GM21619 (cell line): Measurements from ENCODE around the gene CRACDL.

Experiments
- ATAC-seq: cut with Tn5 transposase; IDR thresholded peaks from one replicate; pipeline ENCODE4 v1.9.1; 2021; ENCODE audit not compliant: unreplicated experiment

Gene CRACDL

GRCh38 chr2:98805412-98806171 lies 130.4 kb downstream of the CRACDL start:
- ATAC-seq: no peak

DNA sequence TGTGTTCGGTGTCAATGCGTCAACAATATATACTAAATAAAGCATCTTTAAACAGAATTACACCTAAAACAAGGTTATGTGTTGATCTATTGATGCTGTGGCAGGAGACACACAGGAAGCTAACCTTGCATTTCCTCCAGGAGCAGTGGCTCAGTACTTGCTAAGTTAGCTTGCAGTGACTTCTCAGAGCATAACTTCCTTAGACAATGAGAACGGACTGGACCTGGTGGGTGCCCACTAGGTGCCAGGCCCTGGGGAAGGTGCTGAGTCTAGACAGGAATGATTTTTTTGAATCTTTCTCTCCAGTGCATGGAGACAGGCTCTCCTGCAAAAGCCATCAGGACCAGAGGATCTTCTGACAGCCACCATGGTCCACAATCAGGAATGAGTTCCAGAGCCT lies 131.3 kb downstream of the CRACDL start:
- ATAC-seq: no peak

- ATAC-seq: no peak
These were observed 131.8 kb downstream of the CRACDL start for GRCh38 chr2:98804265-98804650.

- no peak for ATAC-seq
These were observed 132.4 kb downstream of the CRACDL start for GRCh38 chr2:98803405-98804264.

DNA sequence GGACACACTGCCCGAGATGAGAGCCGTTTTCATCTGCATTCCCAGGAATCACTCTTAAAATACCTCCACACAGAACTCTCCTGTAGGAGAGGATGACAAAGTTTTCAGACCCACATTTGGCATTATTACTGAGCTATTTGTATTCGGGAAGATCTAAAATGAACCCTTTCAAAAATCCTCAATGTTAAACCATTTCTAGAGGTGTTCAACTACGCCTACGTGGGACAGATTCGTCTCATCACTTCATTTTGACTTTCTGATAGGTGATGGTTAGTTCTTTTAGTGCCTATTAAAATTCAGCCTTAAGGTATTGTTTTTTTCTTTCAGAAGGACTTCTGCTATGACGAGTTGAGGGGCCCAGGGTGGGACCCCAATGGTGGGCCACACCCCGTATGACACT lies 133.7 kb downstream of the CRACDL start:
- no peak for ATAC-seq

- no peak for ATAC-seq
These were observed 134.1 kb downstream of the CRACDL start for GRCh38 chr2:98801921-98802321.

DNA sequence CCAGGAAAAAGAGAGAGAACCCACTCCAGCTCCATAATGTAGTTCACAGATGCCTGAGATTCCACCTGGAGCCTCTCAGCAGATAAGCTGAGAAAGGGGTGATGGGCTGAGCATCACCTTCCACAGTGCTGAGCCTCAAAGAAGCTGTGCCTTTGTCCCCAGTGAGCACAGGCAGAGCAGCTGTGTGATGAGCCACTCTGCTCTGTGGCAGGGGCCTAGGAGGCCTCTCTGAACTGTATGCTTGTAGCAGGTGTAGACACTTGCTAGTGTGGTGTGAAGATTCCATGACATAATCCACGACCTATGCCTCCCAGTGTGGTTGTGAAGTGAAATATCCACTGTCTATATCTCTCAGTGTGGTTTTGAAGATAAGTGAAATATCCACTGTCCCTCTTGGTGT lies 134.7 kb downstream of the CRACDL start:
- no peak for ATAC-seq

DNA sequence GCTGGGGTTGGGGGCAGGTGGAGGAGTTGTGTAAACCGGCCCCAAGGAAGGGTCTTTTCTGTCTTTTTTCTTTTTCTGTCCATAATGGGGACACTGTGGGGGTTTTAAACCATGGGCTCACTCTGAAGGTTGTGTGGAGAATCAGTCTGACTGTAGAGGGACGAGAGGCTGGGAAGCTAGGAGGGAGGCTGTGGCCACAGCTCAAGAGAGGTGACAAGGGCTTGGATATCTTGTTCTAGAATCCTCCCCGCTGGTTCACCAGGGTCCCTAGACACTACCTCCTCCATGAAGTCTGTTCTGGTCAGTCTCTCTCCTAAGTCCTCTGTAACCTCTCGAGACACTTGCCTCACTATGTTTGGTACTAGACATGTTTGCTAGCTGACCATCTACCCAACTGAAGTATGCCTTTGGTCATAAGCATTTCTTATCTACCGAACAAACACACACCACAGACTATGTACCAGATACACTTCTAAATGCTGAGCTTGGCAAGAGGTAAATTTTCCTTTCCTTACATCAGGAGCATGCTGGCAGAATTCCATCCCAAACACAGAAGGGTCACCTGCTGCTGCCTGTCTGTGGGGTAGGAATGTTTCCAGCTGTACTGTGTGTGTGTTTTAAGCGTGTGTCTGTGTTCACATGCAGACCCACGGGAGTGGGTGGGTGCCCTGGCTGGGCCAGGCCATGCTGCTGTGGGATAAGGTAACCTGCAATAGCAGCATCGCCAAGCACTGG lies 135.5 kb downstream of the CRACDL start:
- no peak for ATAC-seq

DNA sequence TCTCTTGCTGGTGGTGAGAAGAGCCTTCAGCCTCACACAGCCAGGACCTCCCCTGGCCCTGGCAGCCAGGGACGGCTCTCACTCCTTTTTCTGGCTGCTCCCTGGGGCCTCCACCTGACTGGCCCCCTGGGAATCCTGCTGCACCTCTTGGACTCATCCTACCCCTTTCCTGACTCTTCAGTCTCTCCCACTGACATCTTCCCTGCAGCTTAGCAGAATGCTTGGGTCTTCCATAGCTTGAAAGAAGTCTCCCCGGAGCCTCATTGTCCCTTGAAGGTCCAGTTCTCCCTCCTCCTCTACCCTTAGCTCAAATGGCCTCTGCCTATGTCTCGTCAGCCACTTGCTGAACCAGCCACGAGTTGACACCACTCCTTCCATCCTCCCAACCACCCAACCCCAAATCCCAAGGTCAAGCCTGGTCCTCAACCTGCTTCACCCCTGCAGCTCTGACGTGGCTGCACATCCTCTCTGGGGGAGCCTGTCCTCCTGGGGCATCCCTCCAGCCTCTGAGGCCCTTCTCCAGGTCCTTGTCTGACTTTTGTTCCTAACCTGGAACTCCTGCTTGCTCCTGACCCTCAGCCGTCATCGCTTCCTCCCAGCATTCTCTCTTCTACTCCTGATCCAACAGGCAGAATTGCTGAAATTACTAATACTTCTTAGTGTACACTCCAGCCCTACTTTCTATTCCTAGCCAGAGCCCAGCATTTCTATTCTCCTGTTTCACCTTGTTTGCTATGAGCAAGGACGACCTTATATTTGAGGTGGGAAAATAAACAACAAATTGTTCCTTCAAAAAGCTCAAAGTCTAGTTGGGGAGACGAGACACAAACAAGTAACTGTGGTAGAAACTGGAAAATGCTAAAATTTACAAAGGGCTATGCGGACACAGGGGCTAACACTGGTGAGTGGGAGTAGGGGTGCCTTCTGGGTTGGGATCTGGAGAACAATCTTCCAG lies 136.4 kb downstream of the CRACDL start:
- no peak for ATAC-seq

DNA sequence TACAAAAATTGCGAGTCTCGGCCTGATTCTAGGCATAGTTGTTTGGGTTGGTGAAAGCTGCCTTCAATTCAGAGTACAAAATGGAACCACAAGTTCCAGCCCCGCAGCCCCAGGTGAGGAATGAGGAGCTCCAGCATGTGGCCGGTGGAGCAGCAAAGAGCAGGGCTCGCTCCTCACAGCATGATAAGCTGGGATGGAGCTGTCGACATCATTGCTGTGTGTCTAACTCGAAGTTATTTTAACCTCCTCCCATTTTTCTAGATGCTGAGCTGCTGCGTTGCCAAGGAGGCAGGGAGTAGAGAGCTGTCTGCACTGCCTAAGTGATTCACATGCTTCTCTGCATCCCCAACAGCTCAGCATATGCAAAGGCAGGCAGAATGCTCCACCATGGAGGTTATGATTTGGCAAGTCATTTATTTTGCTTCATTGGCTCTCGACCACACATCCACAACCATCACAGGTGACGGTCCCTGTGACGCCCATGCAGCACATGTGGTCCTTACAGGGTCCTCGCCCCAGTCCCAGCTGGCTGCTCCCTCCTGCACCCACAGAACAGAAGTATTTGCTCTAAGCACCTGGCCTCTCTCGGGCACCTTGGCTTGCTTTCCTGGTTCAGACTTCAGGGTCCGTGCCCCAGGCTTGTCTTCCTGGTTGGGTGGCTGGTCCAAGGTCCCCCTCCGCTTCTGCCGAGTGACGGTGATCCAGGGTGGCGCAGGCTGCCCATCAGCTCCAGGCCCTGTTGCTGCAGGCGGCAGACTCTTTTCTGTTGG lies 139.1 kb downstream of the CRACDL start:
- no peak for ATAC-seq

GRCh38 chr2:98795891-98796676 lies 139.9 kb downstream of the CRACDL start:
- ATAC-seq: no peak

DNA sequence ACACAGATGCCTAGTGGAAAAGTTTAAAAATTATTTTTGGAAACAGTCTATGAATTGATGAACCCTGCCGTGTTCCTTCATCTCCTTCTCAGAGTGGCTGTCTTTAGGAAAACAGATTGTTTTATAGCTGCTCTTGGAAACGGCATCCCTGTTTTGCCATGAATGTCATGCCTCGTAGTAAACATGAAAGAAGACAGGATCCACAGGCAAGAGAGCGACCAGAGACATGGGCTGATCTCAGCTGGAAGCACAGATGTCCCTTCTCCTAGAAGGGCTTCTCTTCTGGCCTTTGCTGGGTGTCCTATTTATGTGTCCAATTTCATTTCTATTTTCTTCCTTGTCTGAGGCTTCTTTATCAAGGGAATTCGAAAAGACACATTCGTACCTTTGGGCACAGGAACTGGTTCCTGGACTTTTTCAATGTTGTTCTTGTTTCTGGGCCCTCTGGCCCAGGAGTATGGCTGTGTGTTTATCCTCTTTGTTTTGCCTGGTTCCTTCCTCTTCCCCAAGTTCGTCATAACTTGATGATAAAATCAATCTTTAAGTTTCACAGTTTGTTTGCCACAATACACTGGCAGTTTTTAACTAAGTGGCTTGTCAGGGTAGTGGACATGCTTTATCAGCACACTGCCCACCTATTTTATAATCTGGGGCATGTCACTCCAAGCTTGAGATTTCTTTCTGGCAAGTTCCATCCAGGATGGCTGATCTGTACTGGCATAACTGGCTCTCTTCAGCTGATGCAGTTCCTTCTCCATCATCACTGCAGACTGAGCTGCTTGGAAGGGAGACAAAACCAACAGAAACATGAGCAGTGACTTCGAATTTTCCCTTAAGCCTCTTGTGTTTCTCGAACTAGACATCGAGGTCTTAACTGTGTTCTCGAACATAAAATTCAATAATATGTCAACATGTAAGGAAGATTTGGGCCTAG lies 141.9 kb downstream of the CRACDL start:
- no peak for ATAC-seq

DNA sequence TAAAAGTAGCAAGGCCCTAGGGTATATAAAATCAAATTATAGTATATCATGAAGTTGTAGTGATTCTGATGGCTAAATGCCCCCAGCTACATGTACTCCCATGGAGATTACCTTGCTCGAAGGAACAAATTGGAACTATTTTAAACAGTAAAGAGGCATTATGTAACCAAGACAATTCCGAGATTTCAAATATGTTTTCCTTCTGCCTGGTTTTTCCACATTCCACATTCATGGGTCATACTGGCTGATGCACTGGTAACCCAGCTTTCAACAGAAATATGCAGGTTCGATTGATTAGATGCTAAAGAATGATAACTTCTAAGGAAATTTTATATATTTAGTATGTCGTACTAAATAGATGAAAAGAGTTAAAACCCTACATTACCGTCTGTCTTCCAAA lies 142.8 kb downstream of the CRACDL start:
- ATAC-seq: no peak

DNA sequence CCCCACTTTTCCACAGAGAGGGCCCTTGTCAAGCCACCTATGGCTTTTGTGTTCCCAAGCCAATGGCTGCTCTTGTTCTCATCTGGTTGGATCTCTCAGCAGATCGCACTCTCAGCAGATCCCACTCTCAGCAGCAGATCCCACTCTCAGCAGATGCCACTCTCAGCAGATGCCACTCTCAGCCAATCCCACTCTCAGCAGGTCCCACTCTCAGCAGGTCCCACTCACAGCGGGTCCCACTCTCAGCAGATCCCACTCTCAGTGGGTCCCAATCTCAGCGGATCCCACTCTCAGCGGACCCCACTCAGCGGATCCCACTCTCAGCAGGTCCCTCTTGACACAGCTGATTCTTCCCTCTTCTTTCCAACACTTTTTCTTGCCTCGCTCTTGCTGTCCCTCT lies 145.8 kb downstream of the CRACDL start:
- no peak for ATAC-seq

- no peak for ATAC-seq
These were observed 148.3 kb downstream of the CRACDL start for GRCh38 chr2:98787700-98788099.

DNA sequence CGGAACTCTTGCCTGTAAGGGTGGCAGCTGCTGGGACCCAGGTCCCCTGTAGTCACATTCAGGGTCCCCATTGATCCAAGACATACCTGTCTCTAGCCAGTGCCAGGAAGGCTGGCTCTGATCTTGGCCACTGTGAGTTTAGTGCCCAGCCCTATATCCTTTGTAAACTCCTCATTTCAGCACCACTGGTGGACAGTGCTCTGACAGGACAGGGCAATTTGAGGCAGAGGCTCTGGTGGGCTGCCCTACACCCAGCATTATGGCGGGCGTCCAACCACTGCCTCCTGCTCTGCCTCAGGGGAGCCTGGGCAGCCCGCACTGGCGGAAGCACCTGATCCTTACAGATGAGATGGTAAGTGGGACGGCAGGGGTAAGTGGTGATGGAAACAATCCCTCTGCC lies 149.8 kb downstream of the CRACDL start:
- no peak for ATAC-seq

GRCh38 chr2:98782570-98782969 lies 153.5 kb downstream of the CRACDL start:
- ATAC-seq: no peak

DNA sequence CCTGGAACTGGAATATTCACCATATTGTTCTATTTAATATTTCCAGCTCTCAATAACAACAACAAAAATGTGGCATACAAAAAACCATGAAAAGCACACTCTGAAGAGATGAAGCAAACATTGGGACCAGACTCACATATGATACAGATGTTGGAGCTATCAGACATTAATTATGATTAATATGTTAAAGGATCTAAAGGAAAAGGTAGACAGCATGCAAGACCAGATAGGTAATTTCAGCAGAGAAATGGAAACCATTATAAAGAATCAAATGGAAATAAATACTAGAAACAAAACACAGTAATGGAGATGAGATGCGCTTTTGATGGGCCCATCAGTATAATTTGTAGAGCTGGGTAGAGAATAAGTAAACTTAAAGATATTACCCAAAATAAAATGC lies 154.2 kb downstream of the CRACDL start:
- ATAC-seq: no peak
